NCI-H82 (cell line): ENCODE results near the gene CDH24.

Experiments
- DNase-seq: peaks from one replicate; lab custom pipeline; 2025; lab: John Stamatoyannopoulos, UW

Gene CDH24

GRCh38 chr14:23045419-23046357 lies 11.6 kb downstream of the CDH24 start:
- DNase-seq = no peak

DNA sequence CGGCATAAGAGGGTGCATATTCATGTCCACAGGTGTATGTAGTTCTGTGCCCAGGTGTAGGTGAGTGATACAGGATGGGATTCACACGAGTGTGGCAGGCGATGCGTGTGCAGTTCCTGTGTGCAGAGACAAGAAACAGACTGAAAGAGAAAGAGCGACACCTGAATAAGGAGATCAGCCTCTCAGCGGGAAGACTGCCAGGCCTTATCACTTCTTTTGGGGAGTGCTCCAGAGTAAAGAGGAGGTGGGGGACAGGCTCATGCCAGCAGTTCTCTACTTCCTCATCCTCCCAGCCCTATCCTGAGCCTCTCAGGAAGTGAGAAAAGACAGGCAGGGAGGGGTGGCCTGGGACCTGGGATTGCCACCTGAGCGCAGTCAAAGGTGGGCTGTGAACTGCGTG lies 12.5 kb downstream of the CDH24 start:
- no peak for DNase-seq

- no peak for DNase-seq
These were observed 13.6 kb downstream of the CDH24 start for GRCh38 chr14:23043754-23044153.

GRCh38 chr14:23043145-23043544 lies 14.2 kb downstream of the CDH24 start:
- DNase-seq = no peak

DNA sequence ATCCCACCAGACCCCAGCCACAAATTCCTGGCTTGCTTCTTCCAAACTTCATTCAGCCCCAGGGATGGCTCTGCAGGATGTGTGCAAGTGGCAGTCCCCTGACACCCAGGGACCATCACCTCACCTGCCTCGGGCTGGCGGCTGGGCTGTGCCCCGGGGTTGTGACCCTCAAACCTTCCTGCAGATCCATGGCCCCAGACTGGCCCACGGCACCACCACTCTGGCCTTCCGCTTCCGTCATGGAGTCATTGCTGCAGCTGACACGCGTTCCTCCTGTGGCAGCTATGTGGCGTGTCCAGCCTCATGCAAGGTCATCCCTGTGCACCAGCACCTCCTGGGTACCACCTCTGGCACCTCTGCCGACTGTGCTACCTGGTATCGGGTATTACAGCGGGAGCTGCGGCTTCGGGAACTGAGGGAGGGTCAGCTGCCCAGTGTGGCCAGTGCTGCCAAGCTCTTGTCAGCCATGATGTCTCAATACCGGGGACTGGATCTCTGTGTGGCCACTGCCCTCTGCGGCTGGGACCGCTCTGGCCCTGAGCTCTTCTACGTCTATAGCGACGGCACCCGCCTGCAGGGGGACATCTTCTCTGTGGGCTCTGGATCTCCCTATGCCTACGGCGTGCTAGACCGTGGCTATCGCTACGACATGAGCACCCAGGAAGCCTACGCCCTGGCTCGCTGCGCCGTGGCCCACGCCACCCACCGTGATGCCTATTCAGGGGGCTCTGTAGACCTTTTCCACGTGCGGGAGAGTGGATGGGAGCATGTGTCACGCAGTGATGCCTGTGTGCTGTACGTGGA lies 15.0 kb downstream of the CDH24 start, which contains the start of gene PSMB11:
PSMB11 (plus strand) TSS at position 51 of the 804 bp plus-strand sequence; CDS start at position 65, 14 bp downstream.
- no peak for DNase-seq

GRCh38 chr14:23041729-23042128 lies 15.6 kb downstream of the CDH24 start:
- no peak for DNase-seq

GRCh38 chr14:23040100-23040499 lies 17.2 kb downstream of the CDH24 start:
- DNase-seq = no peak

DNA sequence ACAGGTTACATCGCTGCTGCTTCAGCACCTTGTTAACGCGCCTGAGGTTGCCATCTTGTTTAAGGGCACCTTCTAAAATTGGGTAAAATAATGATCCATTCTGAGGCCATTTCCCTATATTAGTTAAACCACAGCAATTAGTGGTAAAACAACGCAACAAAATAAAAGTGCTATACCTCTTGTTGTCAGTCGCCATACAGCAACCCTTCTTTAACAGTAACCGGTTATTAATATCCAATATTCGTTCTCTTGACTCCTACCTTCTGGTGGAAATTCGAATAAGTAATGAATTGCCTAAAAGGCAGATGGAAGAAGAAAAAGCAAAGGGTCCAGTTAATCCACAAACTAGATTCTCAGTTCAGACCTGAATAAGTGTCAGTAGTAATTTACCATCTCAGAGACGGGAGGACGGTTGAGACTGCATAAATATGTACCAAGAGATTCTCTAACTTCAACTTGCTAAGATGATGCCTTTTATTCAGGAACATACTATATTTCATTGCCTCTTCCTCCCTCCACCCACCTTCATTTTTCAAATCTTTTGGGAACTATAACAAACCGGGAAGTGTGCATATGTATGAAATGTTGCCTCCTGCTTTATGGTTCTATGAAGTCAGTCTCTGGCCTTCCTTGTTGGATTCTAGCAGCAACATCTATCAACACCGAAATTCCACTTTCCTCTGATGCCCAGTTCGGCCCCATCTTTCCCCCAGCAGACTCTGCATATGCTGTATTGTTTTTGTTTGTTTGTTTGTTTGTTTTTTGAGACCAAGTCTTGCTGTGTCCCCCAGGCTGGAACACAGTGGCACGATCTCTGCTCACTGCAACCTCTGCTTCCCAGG lies 21.8 kb downstream of the CDH24 start:
- DNase-seq = no peak

DNA sequence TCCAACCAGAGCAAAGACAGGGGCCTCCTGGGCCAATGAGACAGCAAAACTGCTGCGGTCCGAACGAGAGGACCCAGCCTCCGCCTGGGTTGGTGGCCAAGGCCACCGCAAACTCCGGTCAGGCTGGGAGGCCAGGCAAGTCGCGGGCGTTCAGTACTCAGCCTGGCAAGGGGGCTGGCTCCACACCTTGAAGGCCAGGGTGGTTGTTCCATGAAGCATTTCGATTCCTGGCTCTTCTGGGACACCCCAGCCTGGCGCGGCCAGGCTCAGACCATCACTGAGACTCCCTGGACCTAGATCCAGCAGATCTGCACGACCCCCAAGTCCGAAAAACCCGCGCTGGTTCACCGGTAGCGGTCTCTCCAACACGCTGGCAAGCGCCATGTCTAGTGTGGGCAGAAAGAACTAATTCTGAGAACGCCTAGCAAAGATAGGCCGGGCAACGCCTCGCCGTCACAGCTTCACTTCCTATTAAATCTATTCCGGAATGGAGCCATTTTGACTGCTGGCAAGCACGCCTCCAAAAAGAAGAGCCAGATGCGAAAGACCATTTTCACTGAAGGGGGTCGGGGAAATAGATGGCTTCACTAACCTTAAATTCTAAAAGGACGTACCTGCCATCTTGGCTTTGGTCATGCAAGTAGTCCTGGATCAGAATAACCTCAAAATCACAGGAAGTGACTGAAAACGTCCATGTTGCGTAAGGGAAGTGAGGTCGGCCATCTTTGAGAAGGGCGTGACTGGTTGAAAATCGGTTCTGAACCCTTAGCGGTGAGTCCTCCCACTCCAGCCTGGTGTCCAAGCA lies 22.6 kb downstream of the CDH24 start, which contains the start of gene PSMB5:
PSMB5 (minus strand) TSS at position 403 of the 805 bp plus-strand sequence; CDS start at position 384, 19 bp downstream.
- DNase-seq = no peak

- no peak for DNase-seq
These were observed 23.4 kb downstream of the CDH24 start for GRCh38 chr14:23033801-23034497.

DNA sequence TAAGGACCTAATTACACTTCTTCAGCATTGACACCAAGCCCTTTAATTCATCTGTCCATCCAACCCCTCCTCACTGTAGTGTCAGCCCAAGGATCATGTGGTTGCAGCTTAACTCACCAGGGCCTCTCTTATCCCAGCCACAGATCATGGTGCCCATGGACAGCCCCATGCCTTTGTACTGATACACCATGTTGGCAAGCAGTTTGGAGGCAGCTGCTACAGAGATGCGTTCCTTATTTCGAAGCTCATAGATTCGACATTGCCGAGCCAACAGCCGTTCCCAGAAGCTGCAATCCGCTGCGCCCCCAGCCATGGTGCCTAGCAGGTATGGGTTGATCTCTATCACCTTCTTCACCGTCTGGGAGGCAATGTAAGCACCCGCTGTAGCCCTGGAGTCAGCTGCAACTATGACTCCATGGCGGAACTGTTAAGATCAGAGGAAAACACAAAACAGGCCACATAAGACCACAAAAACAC lies 24.0 kb downstream of the CDH24 start:
- DNase-seq = no peak

GRCh38 chr14:23030936-23031335 lies 26.4 kb downstream of the CDH24 start:
- DNase-seq = no peak

GRCh38 chr14:23028799-23029198 lies 28.5 kb downstream of the CDH24 start:
- no peak for DNase-seq

- DNase-seq = peak; percentile 96
These were observed 32.0 kb downstream of the CDH24 start for GRCh38 chr14:23025151-23025814.

DNA sequence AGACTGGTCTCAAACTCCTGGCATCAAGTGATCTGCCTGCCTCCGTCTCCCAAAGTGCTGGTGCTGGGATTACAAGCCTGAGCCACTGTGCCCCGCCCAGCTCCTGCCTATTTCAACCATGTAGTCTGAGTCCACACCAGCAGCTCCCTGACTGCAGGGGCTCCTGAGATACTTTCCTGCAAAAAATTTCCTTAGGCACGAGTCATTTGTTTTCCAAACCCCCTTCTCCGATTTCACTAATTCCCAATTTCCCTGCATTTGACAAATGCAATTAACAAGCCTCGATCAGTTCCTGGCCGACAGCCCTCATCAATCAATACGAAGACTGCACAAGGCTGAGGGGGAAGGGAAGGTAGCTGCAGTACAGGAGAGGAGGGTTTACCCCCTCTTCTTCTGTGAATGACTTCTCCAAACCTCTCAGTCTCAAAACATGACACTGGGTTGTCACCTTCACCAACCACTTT lies 32.7 kb downstream of the CDH24 start:
- DNase-seq = peak; percentile 97

DNA sequence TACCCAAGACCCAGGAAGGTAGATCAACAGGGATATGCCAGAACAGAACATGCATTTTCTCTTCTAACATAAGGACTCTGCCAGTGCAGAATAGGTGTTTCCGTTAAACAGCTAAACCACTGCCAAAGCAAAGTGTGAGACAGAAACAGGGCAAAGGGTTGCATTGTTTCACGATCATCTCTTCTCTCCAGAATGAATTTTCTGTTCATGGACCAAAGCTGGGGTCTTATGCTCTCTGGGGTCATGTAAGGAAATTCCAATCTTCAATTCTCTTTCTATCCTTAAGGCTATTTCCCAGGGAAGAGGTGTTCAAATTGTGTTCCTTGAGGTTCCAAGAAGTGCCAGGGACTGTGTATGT lies 33.5 kb downstream of the CDH24 start:
- no peak for DNase-seq

DNA sequence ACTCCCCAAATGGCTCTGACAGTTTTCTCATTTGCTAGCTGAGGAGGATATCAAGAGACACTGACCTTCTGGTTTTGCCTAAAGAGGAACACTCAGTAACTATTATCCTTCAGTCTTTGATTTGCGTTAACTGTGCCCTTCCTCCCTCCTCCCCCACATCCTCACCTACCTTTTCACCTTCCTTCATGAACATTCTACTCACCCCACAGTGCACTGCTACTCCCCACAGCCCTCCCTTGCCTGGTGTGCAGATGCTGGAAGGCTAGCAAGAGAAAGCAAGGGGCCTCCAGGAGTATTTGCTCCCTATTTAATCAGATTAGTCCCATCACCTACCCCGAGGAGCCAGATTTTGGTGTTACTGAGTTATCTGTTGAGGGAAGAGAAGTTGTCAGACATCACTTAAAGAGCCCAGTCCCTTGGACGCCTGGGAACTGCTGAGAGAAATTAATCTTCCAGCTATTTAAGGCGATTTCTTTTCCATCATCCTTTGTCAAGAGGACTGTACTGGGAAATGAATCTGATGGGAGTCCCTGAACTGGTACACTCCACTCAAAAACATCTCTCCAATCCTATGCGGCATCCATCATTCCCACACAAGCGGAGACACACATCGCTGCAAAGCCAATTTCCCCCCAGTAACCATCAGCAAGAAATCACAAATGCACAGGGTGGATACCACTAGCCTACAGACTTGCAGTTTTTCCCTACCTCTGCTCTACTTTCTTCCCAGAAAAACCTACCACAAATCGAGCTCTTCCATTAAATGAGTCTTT lies 34.1 kb downstream of the CDH24 start:
- peak; percentile 95 for DNase-seq

GRCh38 chr14:23021889-23022442 lies 35.4 kb downstream of the CDH24 start:
- peak; percentile 49 for DNase-seq
